GM12878 (cell line): ENCODE data around the gene VMAC.

Source experiments
- CEBPZ ChIP-seq: fragments of 150-350 bp; IDR thresholded peaks from 2 replicates; pipeline ENCODE4 v1.6.1; 2016; ENCODE audit warnings: low read depth, low read length
- CTCF ChIP-seq, 3 experiments: IDR thresholded peaks in 2 of 3; conservative IDR thresholded peaks in 1 of 3; 2 replicates each; pipeline ENCODE4 v1.5.1; 2011; ENCODE audit warnings: low read depth in 3 of 3, low read length in 3 of 3, mild to moderate bottlenecking in 3 of 3, control low read depth in 2 of 3, moderate library complexity in 2 of 3, inconsistent platforms in 1 of 3, mixed read lengths in 1 of 3; ENCODE audit not compliant: control insufficient read depth in 2 of 3, insufficient read depth in 1 of 3; ENCODE audit errors: extremely low read depth in 1 of 3
- NKRF ChIP-seq: fragments of 450-650 bp; conservative IDR thresholded peaks from 2 replicates; pipeline ENCODE4 v1.6.1; 2017; ENCODE audit warnings: mild to moderate bottlenecking, moderate library complexity
- NR2F1 ChIP-seq: fragments of 450-650 bp; conservative IDR thresholded peaks from 2 replicates; pipeline ENCODE4 v1.6.1; 2017; ENCODE audit warnings: mild to moderate bottlenecking
- POLR2AphosphoS5 ChIP-seq: IDR thresholded peaks from 2 replicates; pipeline ENCODE4 v1.6.1; 2011; ENCODE audit warnings: mild to moderate bottlenecking, low read length, inconsistent platforms
- RCOR1 ChIP-seq: conservative IDR thresholded peaks from 2 replicates; pipeline ENCODE4 v1.6.1; 2012; ENCODE audit warnings: low read depth, low read length, improper control_type of control experiment
- SPI1 ChIP-seq: IDR thresholded peaks from 2 replicates; pipeline ENCODE4 v1.6.1; 2011; ENCODE audit warnings: low read depth, mild to moderate bottlenecking, low read length, moderate library complexity, borderline replicate concordance; ENCODE audit not compliant: insufficient read depth
- WRNIP1 ChIP-seq: IDR thresholded peaks from 2 replicates; pipeline ENCODE4 v1.6.1; 2011; ENCODE audit warnings: low read depth, low read length, improper control_type of control experiment, borderline replicate concordance
- ZBTB11 ChIP-seq: fragments of 450-650 bp; formaldehyde crosslinking; IDR thresholded peaks from 2 replicates; pipeline ENCODE4 v1.5.0; 2022; ENCODE audit warnings: mild to moderate bottlenecking, missing genetic modification characterization

GRCh38 chr19:5900976-5901375 lies 3.7 kb upstream of the VMAC start:
- TF ChIP-seq RCOR1 = no peak
- no peak for TF ChIP-seq SPI1
- no peak for TF ChIP-seq ZBTB11 (CRISPR knock-in tag)
- TF ChIP-seq CEBPZ = no peak
- no peak for TF ChIP-seq NR2F1
- no peak for TF ChIP-seq WRNIP1
- no peak for TF ChIP-seq CTCF (IDR thresholded peaks at IDR 0.05 in 2 of 3, conservative IDR thresholded peaks at IDR 0.05 in 1 of 3; ENCODE audit: control insufficient read depth in 2 of 3, extremely low read depth in 1 of 3, insufficient read depth in 1 of 3, low read depth in 3 of 3, low read length in 3 of 3)
- TF ChIP-seq POLR2AphosphoS5 = no peak
- TF ChIP-seq NKRF = no peak
